ENCODE data around the gene GPR21.

GPR21 gene

DNA sequence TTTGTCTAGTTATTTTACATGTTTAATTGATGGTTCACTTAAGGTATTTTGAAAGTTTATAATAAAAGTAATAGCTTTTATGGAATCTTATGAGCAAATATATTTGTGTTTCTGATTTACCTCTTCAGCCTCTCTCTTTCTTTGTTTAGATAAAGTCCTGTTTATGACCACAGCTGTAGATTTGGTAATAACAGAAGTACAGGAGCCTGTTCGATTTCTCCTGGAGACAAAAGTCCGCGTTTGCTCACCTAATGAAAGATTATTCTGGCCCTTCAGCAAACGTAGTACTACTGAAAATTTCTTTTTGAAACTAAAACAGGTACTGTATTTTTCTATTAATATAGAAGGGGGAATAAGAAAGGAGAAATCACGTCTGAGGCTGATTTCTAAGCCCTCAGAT lies 35.0 kb upstream of the GPR21 start:
- TF ChIP-seq POLR2AphosphoS5 (IDR thresholded peaks at IDR 0.05; ENCODE audit: low read depth) = no peak
- no peak for TF ChIP-seq REST (IDR thresholded peaks at IDR 0.05; ENCODE audit: insufficient replicate concordance, low read depth)
- no peak for TF ChIP-seq SPI1 (IDR thresholded peaks at IDR 0.05; ENCODE audit: borderline replicate concordance, low read depth)
- no peak for TF ChIP-seq CTCF (IDR thresholded peaks at IDR 0.05; ENCODE audit: insufficient read depth, low read length)
- no peak for TF ChIP-seq GABPA (IDR thresholded peaks at IDR 0.05; ENCODE audit: low read depth)
- Histone ChIP-seq H3K27me3 (ENCODE audit: insufficient read depth, poor library complexity, severe bottlenecking) (no peaks in the 10 kb centered on the region), H3K4me3 (replicated peaks; ENCODE audit: insufficient read depth, low read length) (no peak overlapping the region), H3K27ac (replicated peaks) (no peak overlapping the region)
- no peak for DNase-seq (ENCODE audit: low read depth in 1 of 2, low spot score in 1 of 2)

DNA sequence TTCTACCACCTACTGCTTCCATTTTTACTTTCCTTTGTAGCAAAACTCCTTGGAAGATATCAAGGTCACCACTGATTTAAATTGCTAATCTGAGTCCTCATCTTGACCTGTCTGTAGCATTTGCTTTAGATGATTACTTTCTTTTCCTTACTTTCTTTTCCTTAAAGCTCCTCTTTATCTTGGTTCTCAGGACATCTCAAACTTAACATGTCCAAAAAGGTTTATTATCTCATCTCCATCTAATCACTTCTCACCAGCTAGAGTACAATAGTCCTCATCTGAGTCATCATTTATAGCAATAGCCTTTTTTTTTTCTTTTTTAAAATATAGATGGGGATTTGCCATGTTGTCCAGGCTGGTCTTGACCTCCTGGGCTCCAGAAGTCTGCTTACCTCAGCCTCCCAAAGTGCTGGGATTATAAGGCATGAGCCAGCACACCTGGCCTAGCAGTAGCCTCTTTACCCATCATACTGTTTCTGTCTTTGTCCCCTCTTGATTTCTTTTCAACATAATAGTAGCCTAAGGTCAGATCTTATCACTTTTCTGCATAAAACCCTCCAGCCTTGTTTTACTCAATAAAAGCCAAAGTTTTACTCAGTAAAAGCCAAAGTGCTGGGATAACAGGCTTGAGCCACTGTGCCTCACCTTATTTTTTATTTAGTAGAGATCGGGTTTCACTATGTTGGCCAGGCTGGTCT lies 32.9 kb upstream of the GPR21 start:
- no peak overlapping the region for H3K27ac ChIP-seq (replicated peaks)
- no peak for TF ChIP-seq REST (IDR thresholded peaks at IDR 0.05; ENCODE audit: insufficient replicate concordance, low read depth)
- no peak for TF ChIP-seq GABPA (IDR thresholded peaks at IDR 0.05; ENCODE audit: low read depth)
- TF ChIP-seq SPI1 (IDR thresholded peaks at IDR 0.05; ENCODE audit: borderline replicate concordance, low read depth) = no peak
- TF ChIP-seq POLR2AphosphoS5 (IDR thresholded peaks at IDR 0.05; ENCODE audit: low read depth) = no peak
- no peak for TF ChIP-seq CTCF (IDR thresholded peaks at IDR 0.05; ENCODE audit: insufficient read depth, low read length)
- DNase-seq (ENCODE audit: low read depth in 1 of 2, low spot score in 1 of 2) = no peak
- no peaks in the 10 kb centered on the region for H3K27me3 ChIP-seq (ENCODE audit: insufficient read depth, poor library complexity, severe bottlenecking)
- no peak overlapping the region for H3K4me3 ChIP-seq (replicated peaks; ENCODE audit: insufficient read depth, low read length)

- Histone ChIP-seq H3K27ac (replicated peaks) (0 out of 2 replicates have a peak overlapping the region, but pooled peaks have one; percentile 17), H3K4me3 (replicated peaks; ENCODE audit: insufficient read depth, low read length) (no peak overlapping the region), H3K27me3 (ENCODE audit: insufficient read depth, poor library complexity, severe bottlenecking) (no peaks in the 10 kb centered on the region)
- DNase-seq (ENCODE audit: low read depth in 1 of 2, low spot score in 1 of 2) = peak in 1 of 2 experiments; percentile 1
- TF ChIP-seq SPI1 (IDR thresholded peaks at IDR 0.05; ENCODE audit: borderline replicate concordance, low read depth) (peak; percentile 93), REST (IDR thresholded peaks at IDR 0.05; ENCODE audit: insufficient replicate concordance, low read depth) (no peak)
These were observed 30.7 kb upstream of the GPR21 start for GRCh38 chr9:123002754-123003153.
